Naive thymus-derived CD4-positive, alpha-beta T cell (primary cell): ENCODE results near the gene ACSBG1. TPM values are rescaled to one million over a fixed set of nuclear protein-coding genes. Genes with fewer than 3 reads are reported as not detected.
A peak's percentile ranks its signal among the peaks of the same experiment; 100 is the strongest.

ENCODE experiments used
- ATAC-seq: fragments of 150-1000 bp; cut with Tn5 transposase; 2 replicates; pipeline ENCODE4 v1.10.0; 2021; ENCODE audit warnings: mild to moderate bottlenecking, moderate library complexity
- CTCF ChIA-PET: fragments of 350-600 bp; sonication (Branson Sonifier 250); formaldehyde crosslinking; loops from one replicate; lab custom pipeline; 2021; ENCODE audit warnings: antibody characterized with exemption; lab: Charles Lee
- POLR2A ChIA-PET: fragments of 350-600 bp; sonication (Branson Sonifier 250); formaldehyde crosslinking; loops from one replicate; lab custom pipeline; 2021; ENCODE audit warnings: antibody characterized with exemption, inconsistent platforms; lab: Charles Lee
- DNase-seq, 9 donors: peaks; one replicate each; pipeline versions ENCODE4 v3.0.0 to v3.0.0-alpha.2; 2020 to 2022; ENCODE audit warnings: mixed read lengths in 1 of 9
- H3K27ac ChIP-seq: one replicate; pipeline ENCODE4 v1.7.0; 2013; ENCODE audit warnings: mild to moderate bottlenecking, low read depth, low read length, moderate library complexity
- H3K27me3 ChIP-seq, 2 donors: one replicate each; pipeline ENCODE4 v1.7.0; 2013; ENCODE audit warnings: low read length in 2 of 2, mild to moderate bottlenecking in 2 of 2, moderate library complexity in 2 of 2; ENCODE audit not compliant: control insufficient read depth in 2 of 2, insufficient read depth in 2 of 2
- H3K36me3 ChIP-seq, 3 experiments: 1 replicate in 2 of 3; 2 replicates in 1 of 3; pipeline ENCODE4 v1.7.0; 2013; ENCODE audit warnings: low read length in 3 of 3, mild to moderate bottlenecking in 3 of 3, moderate library complexity in 1 of 3; ENCODE audit not compliant: insufficient read depth in 3 of 3, control insufficient read depth in 2 of 3
- H3K4me1 ChIP-seq, 2 donors: one replicate each; pipeline ENCODE4 v1.7.0; 2013; ENCODE audit warnings: low read length in 2 of 2, mild to moderate bottlenecking in 2 of 2, moderate library complexity in 1 of 2; ENCODE audit not compliant: control insufficient read depth in 2 of 2, insufficient read depth in 2 of 2
- H3K4me3 ChIP-seq: 2 replicates; pipeline ENCODE4 v1.7.0; 2013; ENCODE audit warnings: mild to moderate bottlenecking, low read length
- H3K9me3 ChIP-seq, 3 experiments: 1 replicate in 2 of 3; 2 replicates in 1 of 3; pipeline ENCODE4 v1.7.0; 2013; ENCODE audit warnings: low read length in 3 of 3; ENCODE audit not compliant: control insufficient read depth in 2 of 3
- H3K27ac Mint-ChIP-seq, 9 donors: one replicate each; pipeline ENCODE4 v1.8.0; 2020 to 2022; ENCODE audit warnings: mixed read lengths in 9 of 9, mild to moderate bottlenecking in 8 of 9, moderate library complexity in 5 of 9, inconsistent platforms in 2 of 9
- H3K27me3 Mint-ChIP-seq, 5 donors: one replicate each; pipeline ENCODE4 v1.8.0; 2021 to 2022; ENCODE audit warnings: mixed read lengths in 5 of 5, mild to moderate bottlenecking in 1 of 5
- H3K36me3 Mint-ChIP-seq, 5 donors: one replicate each; pipeline ENCODE4 v1.8.0; 2020 to 2022; ENCODE audit warnings: mixed read lengths in 5 of 5, mild to moderate bottlenecking in 3 of 5, inconsistent platforms in 1 of 5
- H3K4me1 Mint-ChIP-seq, 7 donors: one replicate each; pipeline ENCODE4 v1.8.0; 2020 to 2022; ENCODE audit warnings: mixed read lengths in 7 of 7, mild to moderate bottlenecking in 3 of 7, inconsistent platforms in 1 of 7
- H3K4me3 Mint-ChIP-seq, 10 donors: one replicate each; pipeline ENCODE4 v1.8.0; 2020 to 2022; ENCODE audit warnings: mild to moderate bottlenecking in 10 of 10, mixed read lengths in 10 of 10, moderate library complexity in 6 of 10, inconsistent platforms in 2 of 10
- H3K9me3 Mint-ChIP-seq, 11 donors: one replicate each; pipeline ENCODE4 v1.8.0; 2020 to 2022; ENCODE audit warnings: mixed read lengths in 11 of 11, mild to moderate bottlenecking in 4 of 11, inconsistent platforms in 1 of 11, moderate library complexity in 1 of 11
- intact Hi-C, 2 donors: fragments of 100-400 bp; cut with micrococcal nuclease; formaldehyde crosslinking; loops; one replicate each; pipeline ENCODE4 v1.15.1; 2023
- polyA plus RNA-seq, 2 donors: library from polyadenylated mRNA; unstranded; fragments of 300-500 nt; fragmentation: Illumina TruSeq; gene quantifications; one replicate each; pipeline ENCODE4 v1.2.3, GENCODE V29; 2021
- total RNA-seq, 6 experiments: library from RNA in 5 of 6; stranded (reverse) in 5 of 6; gene quantifications; 1 replicate in 5 of 6; 2 replicates in 1 of 6; pipeline ENCODE4 v1.2.3 and lab custom pipeline; 2021 to 2026

ACSBG1 gene
- total and polyA plus RNA-seq, 7 experiments from 2014 or later = 0.06 to 0.39 TPM; not detected in 5

DNA sequence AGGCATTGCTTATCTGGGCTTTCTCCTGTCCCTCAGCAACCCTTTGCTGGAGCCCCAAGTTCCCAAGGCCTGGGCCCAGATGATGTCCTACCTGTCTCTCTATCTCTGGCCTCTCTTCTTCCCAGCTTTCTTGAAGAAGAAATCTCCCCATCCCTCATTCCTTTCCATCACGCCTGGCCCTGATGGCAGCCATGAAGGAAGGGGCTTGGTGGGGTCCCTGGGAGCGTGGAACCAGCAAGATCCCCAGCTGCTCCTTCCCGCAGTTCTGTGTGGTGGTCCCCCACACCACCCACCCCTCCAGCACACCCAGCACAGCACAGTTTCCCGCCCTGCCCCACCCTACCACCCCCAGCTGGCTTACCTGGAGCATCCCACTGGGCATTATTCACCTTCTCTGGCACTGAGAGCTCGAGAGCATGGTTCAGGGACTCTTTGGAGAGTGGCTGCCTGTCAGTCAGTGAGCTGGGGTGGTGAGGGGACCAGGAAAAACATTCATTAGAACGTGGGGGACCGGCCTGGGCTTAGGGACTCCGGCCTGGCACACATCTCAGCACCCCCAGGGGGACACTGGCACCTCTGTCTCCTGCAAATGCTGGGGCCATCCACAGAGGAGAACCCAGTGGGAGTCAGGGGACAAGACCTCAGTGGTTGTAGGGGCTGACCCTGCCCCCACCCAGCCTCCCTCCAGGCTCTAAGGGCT, 26.6 kb downstream of the ACSBG1 start:
- H3K27me3 ChIP-seq = no peaks in the 10 kb centered on the region
- no peak overlapping the region for H3K27ac ChIP-seq
- H3K9me3 ChIP-seq = no peaks in the 10 kb centered on the region
- H3K4me3 ChIP-seq = no peak overlapping the region
- no peak for ATAC-seq
- no peak for DNase-seq
- no peaks in the 10 kb centered on the region for H3K36me3 ChIP-seq
- H3K4me3 Mint-ChIP-seq = no peak overlapping the region
- H3K27ac Mint-ChIP-seq = no peak overlapping the region
- ChIA-PET CTCF (no interaction called here), POLR2A (no interaction called here)
- H3K27me3 Mint-ChIP-seq = peaks cover 0 to 6% (median 4%) of the 10 kb centered on the region in 5 donors
- no peaks in the 10 kb centered on the region for H3K4me1 Mint-ChIP-seq
- intact Hi-C loops = no loop called here
- no peaks in the 10 kb centered on the region for H3K4me1 ChIP-seq
- no peaks in the 10 kb centered on the region for H3K36me3 Mint-ChIP-seq
- no peaks in the 10 kb centered on the region for H3K9me3 Mint-ChIP-seq

DNA sequence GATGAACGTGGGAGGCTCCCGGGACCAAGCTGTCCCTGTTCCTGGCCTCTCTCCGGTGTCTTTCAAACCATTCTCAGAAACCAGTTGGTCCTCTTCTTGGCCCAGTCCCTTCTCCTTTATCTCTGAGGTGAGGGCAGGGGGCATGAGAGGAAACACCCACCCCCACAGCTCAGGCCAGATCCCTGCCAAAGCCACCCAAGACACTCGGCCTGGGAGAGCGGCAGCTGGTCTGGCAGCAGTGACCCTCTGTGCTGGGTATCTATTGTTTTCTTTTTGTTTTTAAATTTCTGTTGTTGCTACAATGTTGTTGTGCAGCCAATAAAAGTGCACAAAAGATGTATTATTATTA, 27.3 kb downstream of the ACSBG1 start:
- H3K27ac Mint-ChIP-seq = no peak overlapping the region
- CTCF ChIA-PET = no interaction called here
- H3K9me3 ChIP-seq = no peaks in the 10 kb centered on the region
- no peaks in the 10 kb centered on the region for H3K27me3 ChIP-seq
- no peak for ATAC-seq
- no peak overlapping the region for H3K4me3 ChIP-seq
- no peaks in the 10 kb centered on the region for H3K9me3 Mint-ChIP-seq
- H3K27me3 Mint-ChIP-seq = peaks cover 0 to 5% (median 3%) of the 10 kb centered on the region in 5 donors
- H3K27ac ChIP-seq = no peak overlapping the region
- intact Hi-C loops = no loop called here
- H3K4me3 Mint-ChIP-seq = no peak overlapping the region
- DNase-seq = no peak
- no peaks in the 10 kb centered on the region for H3K4me1 Mint-ChIP-seq
- H3K36me3 Mint-ChIP-seq = no peaks in the 10 kb centered on the region
- POLR2A ChIA-PET = no interaction called here
- H3K36me3 ChIP-seq = no peaks in the 10 kb centered on the region
- H3K4me1 ChIP-seq = no peaks in the 10 kb centered on the region

DNA sequence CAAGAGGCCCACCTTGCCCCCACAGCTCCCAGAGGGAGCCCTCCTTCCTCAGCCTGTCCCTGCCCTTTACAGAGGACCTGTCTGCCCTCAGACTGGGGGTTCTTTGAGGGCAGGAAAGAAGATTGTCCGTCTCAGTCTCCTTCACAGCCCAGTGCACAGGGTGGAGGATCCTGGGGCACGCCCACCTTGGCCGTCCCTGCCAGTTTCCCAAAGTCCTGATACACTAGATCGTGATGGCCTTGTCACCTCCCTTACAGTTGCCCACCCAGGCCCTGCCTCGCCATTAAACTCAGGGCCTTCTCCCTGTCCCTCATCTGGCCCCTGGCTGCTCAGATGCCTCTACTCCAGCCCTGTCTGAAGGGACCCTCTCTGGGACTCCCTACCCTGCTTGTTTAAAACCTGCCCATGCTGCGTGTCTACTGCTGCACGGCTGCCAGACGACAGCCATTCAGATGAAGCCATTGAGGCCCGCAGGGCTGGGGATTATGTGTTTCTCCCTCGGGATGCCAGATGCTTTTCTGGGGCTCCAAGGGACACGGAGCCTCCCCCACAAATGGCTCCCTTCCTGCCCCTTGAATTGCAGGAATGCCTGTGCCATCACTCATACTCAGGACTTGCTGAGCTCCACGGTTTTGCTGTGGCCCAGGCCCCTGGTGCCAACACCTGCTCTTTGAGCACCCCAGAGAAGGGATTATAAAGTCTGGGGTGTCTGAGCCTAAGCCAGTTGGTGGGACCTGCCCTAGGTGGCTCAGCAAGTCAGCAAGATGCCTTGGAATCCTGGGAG, 27.8 kb downstream of the ACSBG1 start:
- Histone ChIP-seq H3K4me3 (no peak overlapping the region), H3K4me1 (no peaks in the 10 kb centered on the region), H3K27me3 (no peaks in the 10 kb centered on the region), H3K9me3 (no peaks in the 10 kb centered on the region), H3K27ac (no peak overlapping the region), H3K36me3 (no peaks in the 10 kb centered on the region)
- no peaks in the 10 kb centered on the region for H3K9me3 Mint-ChIP-seq
- H3K36me3 Mint-ChIP-seq = no peaks in the 10 kb centered on the region
- H3K27me3 Mint-ChIP-seq = peaks cover 0 to 8% (median 0%) of the 10 kb centered on the region in 5 donors
- ATAC-seq = no peak
- H3K27ac Mint-ChIP-seq = no peak overlapping the region
- CTCF ChIA-PET = interaction anchor here (1.5 kb wide), 1 partner anchor 98 kb away, joined by 4 read pairs; no protein-coding TSS in a partner anchor
- POLR2A ChIA-PET = no interaction called here
- intact Hi-C loops = no loop called here
- no peak overlapping the region for H3K4me3 Mint-ChIP-seq
- H3K4me1 Mint-ChIP-seq = no peaks in the 10 kb centered on the region
- DNase-seq = no peak

GRCh38 chr15:78205856-78206255, 28.5 kb downstream of the ACSBG1 start:
- Mint-ChIP-seq H3K36me3 (no peaks in the 10 kb centered on the region), H3K9me3 (no peaks in the 10 kb centered on the region), H3K4me1 (no peaks in the 10 kb centered on the region), H3K27ac (no peak overlapping the region), H3K4me3 (no peak overlapping the region), H3K27me3 (peaks cover 0 to 11% (median 0%) of the 10 kb centered on the region in 5 donors)
- Histone ChIP-seq H3K36me3 (no peaks in the 10 kb centered on the region), H3K4me1 (no peaks in the 10 kb centered on the region), H3K27ac (no peak overlapping the region), H3K4me3 (no peak overlapping the region), H3K9me3 (no peaks in the 10 kb centered on the region), H3K27me3 (no peaks in the 10 kb centered on the region)
- intact Hi-C loops = no loop called here
- POLR2A ChIA-PET = no interaction called here
- DNase-seq (peak in 1 of 9 donors; percentile 17), ATAC-seq (no peak)
- CTCF ChIA-PET = interaction anchor here (1.5 kb wide), 1 partner anchor 98 kb away, joined by 4 read pairs; no protein-coding TSS in a partner anchor

DNA sequence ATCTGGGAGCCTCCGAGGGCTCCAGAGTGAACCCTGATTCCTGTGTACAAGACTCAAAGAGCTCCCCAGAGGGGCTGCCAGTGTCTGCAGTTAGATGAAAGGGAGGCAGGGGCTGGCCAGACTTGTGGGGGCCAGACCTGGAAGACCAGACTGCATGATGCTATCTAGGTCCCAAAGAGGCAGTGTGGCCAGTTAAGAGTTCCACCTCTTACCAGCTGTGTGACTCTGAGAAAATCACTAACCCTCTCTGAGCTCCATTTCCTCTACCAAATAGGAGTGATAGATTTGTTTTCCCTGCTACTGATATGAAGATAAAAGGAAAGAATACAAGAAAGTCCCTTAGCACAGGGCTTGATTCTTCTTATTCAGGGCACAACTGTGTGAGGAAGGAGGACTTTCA, 29.0 kb downstream of the ACSBG1 start:
- CTCF ChIA-PET = interaction anchor here (1.5 kb wide), 1 partner anchor 97 kb away, joined by 4 read pairs; no protein-coding TSS in a partner anchor
- no peaks in the 10 kb centered on the region for H3K36me3 Mint-ChIP-seq
- no peak for DNase-seq
- POLR2A ChIA-PET = no interaction called here
- no peak for ATAC-seq
- no peaks in the 10 kb centered on the region for H3K9me3 ChIP-seq
- H3K36me3 ChIP-seq = no peaks in the 10 kb centered on the region
- intact Hi-C loops = no loop called here
- no peak overlapping the region for H3K4me3 Mint-ChIP-seq
- H3K27ac Mint-ChIP-seq = no peak overlapping the region
- H3K9me3 Mint-ChIP-seq = no peaks in the 10 kb centered on the region
- H3K4me1 ChIP-seq = no peaks in the 10 kb centered on the region
- H3K4me1 Mint-ChIP-seq = no peaks in the 10 kb centered on the region
- H3K27me3 ChIP-seq = no peaks in the 10 kb centered on the region
- H3K27me3 Mint-ChIP-seq = peaks cover 0 to 11% (median 0%) of the 10 kb centered on the region in 5 donors
- no peak overlapping the region for H3K4me3 ChIP-seq
- no peak overlapping the region for H3K27ac ChIP-seq

- Histone ChIP-seq H3K36me3 (no peaks in the 10 kb centered on the region), H3K4me1 (no peaks in the 10 kb centered on the region), H3K27ac (no peak overlapping the region), H3K4me3 (no peak overlapping the region), H3K27me3 (no peaks in the 10 kb centered on the region), H3K9me3 (no peaks in the 10 kb centered on the region)
- no peaks in the 10 kb centered on the region for H3K4me1 Mint-ChIP-seq
- ChIA-PET POLR2A (no interaction called here), CTCF (interaction anchor here (1.4 to 1.5 kb wide), 2 partner anchors 9 to 96 kb away, joined by 4 read pairs; no protein-coding TSS in a partner anchor)
- H3K4me3 Mint-ChIP-seq = no peak overlapping the region
- H3K27ac Mint-ChIP-seq = no peak overlapping the region
- ATAC-seq (no peak), DNase-seq (peak in 1 of 9 donors; percentile 9)
- H3K9me3 Mint-ChIP-seq = no peaks in the 10 kb centered on the region
- H3K27me3 Mint-ChIP-seq = peaks cover 0 to 11% (median 0%) of the 10 kb centered on the region in 5 donors
- no peaks in the 10 kb centered on the region for H3K36me3 Mint-ChIP-seq
- intact Hi-C loops = no loop called here
Observed at GRCh38 chr15:78204351-78205309, 29.7 kb downstream of the ACSBG1 start.
